IPS DF 6.9 (cell line): Measurements from ENCODE around the gene PAPPA2.
A peak's percentile ranks its signal among the peaks of the same experiment; 100 is the strongest.

ENCODE experiments used
- DNase-seq: peaks from one replicate; pipeline ENCODE4 v3.0.0-alpha.2; 2013; ENCODE audit warnings: low read depth, low spot score
- H3K27ac ChIP-seq: one replicate; pipeline ENCODE4 v1.5.1; 2013; ENCODE audit warnings: low read length, control low read depth
- H3K27me3 ChIP-seq: 2 replicates; pipeline ENCODE4 v1.6.1; 2013; ENCODE audit warnings: mild to moderate bottlenecking, low read length; ENCODE audit not compliant: control insufficient read depth, insufficient read depth
- H3K36me3 ChIP-seq: 2 replicates; pipeline ENCODE4 v1.6.1; 2013; ENCODE audit warnings: low read length; ENCODE audit not compliant: control insufficient read depth, insufficient read depth
- H3K4me1 ChIP-seq: 2 replicates; pipeline ENCODE4 v1.6.1; 2013; ENCODE audit warnings: low read length; ENCODE audit not compliant: control insufficient read depth, insufficient read depth
- H3K4me3 ChIP-seq: 2 replicates; pipeline ENCODE4 v1.5.1; 2013; ENCODE audit warnings: mild to moderate bottlenecking, low read length
- H3K9me3 ChIP-seq: 2 replicates; pipeline ENCODE4 v1.6.1; 2013; ENCODE audit warnings: low read length, inconsistent platforms; ENCODE audit not compliant: control insufficient read depth, insufficient read depth
- WGBS: extraction: QIAGEN DNeasy Blood & Tissue Kit; methylation state at CpG from one replicate; pipeline ENCODE4 v1.1.7; 2013; ENCODE audit warnings: mixed read lengths, missing lambda C conversion rate; ENCODE audit not compliant: insufficient read length, insufficient coverage; 5-methylcytosine and 5-hydroxymethylcytosine counted together

Gene PAPPA2

DNA sequence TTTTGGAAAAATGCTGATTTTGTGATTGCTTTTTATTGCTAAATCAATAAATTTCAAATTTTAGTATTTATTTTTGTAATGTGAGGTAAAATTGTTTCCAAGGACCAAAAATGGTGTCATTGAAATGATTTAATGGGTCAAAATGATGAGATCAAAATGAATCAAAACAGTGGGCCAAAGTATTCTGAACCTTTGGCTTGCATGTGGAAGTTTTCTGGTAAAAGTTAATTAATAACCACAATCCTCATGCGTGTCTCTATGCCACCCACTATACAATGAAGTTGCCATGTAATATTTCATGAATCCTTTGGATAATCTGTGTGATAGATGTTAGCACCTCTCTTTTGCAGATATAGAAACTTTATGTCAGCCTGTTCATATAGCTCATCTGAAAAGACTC is 83.8 kb downstream of the PAPPA2 start:
- H3K27me3 ChIP-seq: no peaks in the 10 kb centered on the region
- H3K9me3 ChIP-seq: no peaks in the 10 kb centered on the region
- DNase-seq: no peak
- H3K4me1 ChIP-seq: peaks cover 1% of the 10 kb centered on the region; the same call in 1 of the 2 replicates
- H3K27ac ChIP-seq: no peak overlapping the region
- H3K4me3 ChIP-seq: no peak overlapping the region
- no CpG with 5 or more reads among the region's 1 CpG for WGBS
- H3K36me3 ChIP-seq: no peaks in the 10 kb centered on the region

DNA sequence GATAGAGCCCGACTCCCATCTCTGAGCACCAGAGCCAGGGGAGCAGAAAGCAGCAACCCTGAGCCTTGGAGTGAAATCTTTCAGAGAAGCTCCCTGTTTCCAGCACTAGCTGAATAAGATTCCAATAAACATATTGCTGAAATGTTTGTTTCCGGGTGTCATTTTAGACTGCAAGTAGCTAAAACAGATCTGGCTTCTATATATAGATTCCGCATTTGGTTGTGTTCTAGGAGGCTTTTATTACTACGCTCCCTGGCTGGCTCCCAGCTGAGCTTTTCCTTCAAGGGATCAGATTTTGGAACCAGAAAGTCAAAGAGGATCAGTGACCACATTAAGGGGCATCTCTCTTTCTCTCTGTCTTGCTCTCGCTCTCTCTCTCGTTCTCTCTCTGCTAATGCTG is 88.2 kb downstream of the PAPPA2 start:
- no peak overlapping the region for H3K4me3 ChIP-seq
- DNase-seq: no peak
- no peaks in the 10 kb centered on the region for H3K9me3 ChIP-seq
- no peak overlapping the region for H3K27ac ChIP-seq
- WGBS: no CpG with 5 or more reads among the region's 6 CpGs
- no peaks in the 10 kb centered on the region for H3K27me3 ChIP-seq
- H3K4me1 ChIP-seq: no peaks in the 10 kb centered on the region; the same call in 1 of the 2 replicates
- no peaks in the 10 kb centered on the region for H3K36me3 ChIP-seq

DNA sequence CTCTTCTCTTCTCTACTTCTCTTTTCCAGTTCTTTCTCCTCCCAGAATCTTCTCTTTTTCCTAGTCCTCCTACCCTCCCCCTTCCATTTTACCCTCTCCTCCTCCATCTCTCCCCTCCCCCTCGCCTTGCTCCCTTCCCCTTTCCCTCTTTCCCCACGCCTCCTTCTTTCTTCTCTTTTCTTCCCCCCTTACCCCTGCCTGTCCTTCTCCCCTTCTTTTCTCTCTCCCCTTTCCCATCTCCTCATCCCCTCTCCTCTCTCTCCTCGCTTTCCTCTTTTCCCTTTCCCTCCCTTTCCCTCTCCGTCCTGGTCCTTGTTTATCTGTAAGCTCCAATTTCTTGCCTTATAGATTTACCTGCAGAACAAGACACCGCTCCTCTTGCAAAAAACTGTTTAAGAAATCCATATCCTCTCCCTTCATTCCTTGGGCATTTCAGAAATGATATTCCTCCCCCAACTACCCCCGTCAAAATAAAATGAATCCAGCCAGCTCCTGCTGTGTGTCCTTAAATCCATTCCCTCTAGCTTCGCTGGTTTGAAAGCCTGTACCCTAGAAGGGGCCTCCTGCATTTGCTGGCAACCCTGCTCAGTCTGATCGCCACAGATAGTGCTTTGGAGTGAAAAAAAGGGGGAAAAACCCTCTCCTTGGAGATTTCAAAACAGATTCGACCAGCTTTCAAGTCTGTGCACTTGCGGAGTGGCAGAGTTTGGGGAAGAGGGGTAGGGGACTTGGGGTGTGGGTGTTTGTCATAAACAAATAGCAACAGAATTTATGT is 89.4 kb downstream of the PAPPA2 start:
- peak overlapping the region; percentile 8; the same call in 1 of the 2 replicates for H3K4me3 ChIP-seq

DNA sequence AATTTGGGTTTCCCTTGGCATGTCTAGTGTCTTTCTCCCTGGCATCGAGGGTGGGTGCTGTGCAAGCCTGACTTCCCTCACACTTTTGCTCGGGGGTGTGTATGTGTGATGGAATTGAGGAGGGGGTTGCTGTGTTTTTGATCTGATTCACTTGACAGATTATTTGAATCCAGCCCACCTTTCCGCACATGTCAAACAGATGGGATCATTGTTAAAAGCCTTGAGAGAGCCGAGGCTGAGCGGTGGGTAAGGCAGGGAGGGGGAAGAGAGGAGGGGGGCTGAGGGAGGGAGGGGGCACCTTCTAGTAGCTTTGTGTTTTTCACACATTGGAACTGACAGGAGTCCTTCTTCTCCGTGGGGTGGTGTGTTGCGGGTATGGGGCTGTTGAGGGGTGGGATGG is 90.0 kb downstream of the PAPPA2 start:
- no peaks in the 10 kb centered on the region for H3K9me3 ChIP-seq
- H3K4me1 ChIP-seq: no peaks in the 10 kb centered on the region; the same call in 1 of the 2 replicates
- DNase-seq: no peak
- H3K27me3 ChIP-seq: no peaks in the 10 kb centered on the region
- H3K36me3 ChIP-seq: no peaks in the 10 kb centered on the region
- no CpG with 5 or more reads among the region's 7 CpGs for WGBS
- no peak overlapping the region for H3K4me3 ChIP-seq
- no peak overlapping the region for H3K27ac ChIP-seq

More for the DNA sequence above, 89.4 kb downstream of the PAPPA2 start:
- no peak for DNase-seq
- Histone ChIP-seq H3K36me3 (no peaks in the 10 kb centered on the region), H3K9me3 (no peaks in the 10 kb centered on the region), H3K27me3 (no peaks in the 10 kb centered on the region), H3K27ac (no peak overlapping the region), H3K4me1 (no peaks in the 10 kb centered on the region; the same call in 1 of the 2 replicates)
- 60% methylated on average over 2 of the region's 10 CpGs for WGBS

DNA sequence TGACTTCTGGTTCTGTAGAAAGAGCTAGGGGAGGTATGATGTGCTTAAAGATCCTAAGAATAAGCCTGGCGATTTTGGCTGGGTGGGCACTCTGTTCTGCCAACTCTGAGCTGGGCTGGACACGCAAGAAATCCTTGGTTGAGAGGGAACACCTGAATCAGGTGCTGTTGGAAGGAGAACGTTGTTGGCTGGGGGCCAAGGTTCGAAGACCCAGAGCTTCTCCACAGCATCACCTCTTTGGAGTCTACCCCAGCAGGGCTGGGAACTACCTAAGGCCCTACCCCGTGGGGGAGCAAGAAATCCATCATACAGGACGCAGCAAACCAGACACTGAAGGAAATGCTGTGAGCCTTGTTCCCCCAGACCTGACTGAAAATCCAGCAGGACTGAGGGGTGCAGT is 93.3 kb downstream of the PAPPA2 start:
- no peak for DNase-seq
- Histone ChIP-seq H3K27me3 (no peaks in the 10 kb centered on the region), H3K9me3 (no peaks in the 10 kb centered on the region), H3K36me3 (no peaks in the 10 kb centered on the region), H3K4me1 (peaks cover 1% of the 10 kb centered on the region; the same call in 1 of the 2 replicates), H3K27ac (no peak overlapping the region), H3K4me3 (no peak overlapping the region)
- no CpG with 5 or more reads among the region's 6 CpGs for WGBS

DNA sequence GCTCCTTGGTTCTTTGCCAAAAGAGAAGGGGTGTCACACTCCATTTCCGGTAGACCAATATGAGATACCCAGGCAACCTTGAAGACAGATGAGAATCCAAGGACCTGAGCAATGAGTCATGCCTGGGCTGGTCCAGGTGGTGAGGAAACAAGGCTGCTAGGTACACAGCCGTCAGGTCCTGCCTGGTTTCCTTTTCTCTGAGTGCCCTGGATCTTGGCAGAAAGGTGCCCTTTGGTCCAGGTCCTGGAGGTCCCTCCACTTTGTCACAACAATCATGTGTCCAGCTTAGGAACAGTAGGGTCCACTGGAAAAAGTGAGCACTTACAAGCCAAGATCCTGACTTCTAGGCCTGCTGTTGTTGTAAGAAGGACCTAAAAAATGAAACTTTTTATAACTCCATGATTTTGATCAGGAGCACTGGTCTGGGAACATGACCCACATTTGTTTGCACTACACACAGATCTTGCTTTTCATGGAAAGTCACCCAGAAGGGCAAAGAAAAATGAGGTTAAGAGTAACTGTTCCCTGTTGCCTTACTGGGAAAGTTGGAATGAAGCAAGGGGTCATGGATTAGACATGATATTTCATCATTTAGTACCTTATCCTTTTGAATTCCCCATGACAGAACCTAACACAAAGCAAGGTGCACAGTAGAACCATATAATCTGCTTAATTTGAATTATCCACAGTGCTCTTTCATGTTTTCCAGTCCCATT is 94.7 kb downstream of the PAPPA2 start:
- no peaks in the 10 kb centered on the region for H3K27me3 ChIP-seq
- H3K9me3 ChIP-seq: no peaks in the 10 kb centered on the region

DNA sequence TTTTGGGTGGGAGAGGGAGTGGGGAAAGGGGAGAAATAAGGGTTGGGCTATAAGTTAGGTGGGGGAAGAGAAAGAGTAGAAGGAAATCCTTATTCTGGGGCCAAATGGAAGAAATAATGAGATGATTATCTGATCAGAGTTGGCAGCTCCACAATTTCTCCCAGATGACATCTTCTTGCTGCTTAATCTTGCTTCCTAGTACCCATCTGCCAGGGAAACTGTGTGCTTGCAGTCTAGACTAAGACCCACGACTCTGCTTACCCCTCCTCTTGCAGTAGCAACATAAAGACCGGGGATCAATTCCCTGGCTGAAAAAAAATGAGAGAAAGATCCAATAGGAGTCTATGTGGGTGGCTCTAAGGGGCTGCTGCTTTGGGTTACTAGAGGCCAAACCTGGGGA is 95.6 kb downstream of the PAPPA2 start:
- H3K27me3 ChIP-seq: no peaks in the 10 kb centered on the region
- H3K4me1 ChIP-seq: 0 out of 2 replicates have a peak, but pooled peaks cover 1% of the 10 kb centered on the region
- H3K9me3 ChIP-seq: no peaks in the 10 kb centered on the region
- H3K27ac ChIP-seq: no peak overlapping the region
- no peak for DNase-seq
- WGBS: no CpG with 5 or more reads among the region's 2 CpGs
- H3K36me3 ChIP-seq: no peaks in the 10 kb centered on the region
- no peak overlapping the region for H3K4me3 ChIP-seq

More for the DNA sequence above, 94.7 kb downstream of the PAPPA2 start:
- no peak for DNase-seq
- Histone ChIP-seq H3K36me3 (no peaks in the 10 kb centered on the region), H3K4me3 (no peak overlapping the region), H3K4me1 (0 out of 2 replicates have a peak, but pooled peaks cover 1% of the 10 kb centered on the region), H3K27ac (no peak overlapping the region)
- WGBS: no CpG with 5 or more reads among the region's 2 CpGs

DNA sequence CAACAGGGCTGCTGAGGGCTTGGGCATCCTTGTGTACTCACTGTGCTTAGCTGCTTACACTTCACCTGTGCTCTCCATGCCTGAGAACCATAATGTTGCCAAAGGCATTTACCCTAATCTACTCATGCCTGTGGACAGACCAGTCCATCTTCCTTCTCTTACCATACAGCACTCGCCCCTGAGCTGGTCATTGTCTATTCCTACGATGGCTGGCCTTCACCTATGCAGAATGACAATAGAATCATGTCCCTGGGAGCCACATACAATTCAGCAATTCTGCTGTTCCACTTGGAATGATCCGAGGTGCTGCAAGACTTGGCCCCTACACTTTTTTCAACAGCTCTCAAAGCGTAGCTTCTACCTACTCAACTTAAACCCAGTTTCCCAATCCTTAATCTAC is 96.5 kb downstream of the PAPPA2 start:
- Histone ChIP-seq H3K27ac (no peak overlapping the region), H3K4me1 (0 out of 2 replicates have a peak, but pooled peaks cover 1% of the 10 kb centered on the region), H3K9me3 (no peaks in the 10 kb centered on the region), H3K36me3 (no peaks in the 10 kb centered on the region), H3K4me3 (no peak overlapping the region), H3K27me3 (no peaks in the 10 kb centered on the region)
- WGBS: no CpG with 5 or more reads among the region's 4 CpGs
- DNase-seq: no peak

DNA sequence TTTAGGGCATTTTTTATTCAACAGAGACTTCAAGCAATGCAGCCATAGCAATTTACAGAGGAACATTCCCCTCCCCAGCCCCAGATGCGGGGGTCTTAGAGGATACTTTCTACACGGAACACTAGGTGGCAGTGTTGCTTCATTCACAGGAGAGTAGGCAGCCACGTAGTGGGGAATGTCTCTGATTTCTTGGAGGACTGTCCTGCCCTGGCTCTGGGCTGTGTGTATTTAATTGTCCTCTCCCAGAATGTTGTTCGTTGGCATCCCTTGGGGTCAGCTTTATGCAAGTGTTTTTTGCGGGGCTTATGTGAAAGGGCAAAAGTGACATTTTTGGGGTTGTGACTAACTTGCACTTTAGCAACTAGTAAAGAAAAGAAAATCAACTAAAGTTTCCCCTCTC is 96.9 kb downstream of the PAPPA2 start:
- Histone ChIP-seq H3K27me3 (no peaks in the 10 kb centered on the region), H3K4me1 (0 out of 2 replicates have a peak, but pooled peaks cover 1% of the 10 kb centered on the region), H3K9me3 (no peaks in the 10 kb centered on the region), H3K4me3 (no peak overlapping the region), H3K27ac (no peak overlapping the region), H3K36me3 (no peaks in the 10 kb centered on the region)
- peak; percentile 87 for DNase-seq
- WGBS: no CpG with 5 or more reads among the region's 5 CpGs

DNA sequence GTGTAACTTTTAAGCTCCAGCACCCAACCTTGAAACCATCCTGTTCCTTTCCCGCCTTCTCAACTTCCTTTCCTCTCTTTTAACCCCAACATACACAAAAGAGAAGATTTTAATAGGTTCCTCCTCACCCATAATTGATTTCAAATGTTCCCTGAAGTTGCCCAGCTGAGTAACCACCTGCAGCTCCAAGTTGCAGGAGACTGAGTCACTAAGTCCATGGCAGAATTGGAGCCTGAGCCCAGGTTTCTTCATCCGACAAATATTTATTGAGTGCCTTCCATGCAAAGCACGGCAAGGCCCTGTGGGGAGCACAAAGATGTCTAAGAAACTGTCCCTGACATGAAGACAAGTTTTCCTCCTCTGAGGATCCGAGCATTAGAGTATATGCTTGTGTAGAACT is 97.7 kb downstream of the PAPPA2 start:
- Histone ChIP-seq H3K27ac (no peak overlapping the region), H3K9me3 (no peaks in the 10 kb centered on the region), H3K27me3 (no peaks in the 10 kb centered on the region), H3K4me1 (0 out of 2 replicates have a peak, but pooled peaks cover 1% of the 10 kb centered on the region), H3K4me3 (no peak overlapping the region), H3K36me3 (no peaks in the 10 kb centered on the region)
- WGBS: 100% methylated on average over 1 of the region's 4 CpGs
- DNase-seq: no peak
